Astrocyte (in vitro differentiated cells and primary cell): Measurements from ENCODE around the gene CHMP3. TPM values are rescaled to one million over a fixed set of nuclear protein-coding genes. Genes with fewer than 3 reads are reported as not detected.

ENCODE experiments used
- DNase-seq: peaks from one replicate; pipeline ENCODE4 v3.0.0-alpha.2; 2010; ENCODE audit warnings: low read depth
- FAIRE-seq: peaks from 2 replicates; lab custom pipeline; 2011; peaks lifted over from hg19 to GRCh38; lab: Jason Lieb, UNC
- H2AFZ ChIP-seq: 2 replicates; pipeline ENCODE4 v1.6.0; 2012; ENCODE audit warnings: low read depth, low read length, inconsistent platforms
- H3K27ac ChIP-seq: 2 replicates; pipeline ENCODE4 v1.5.1; 2011; ENCODE audit warnings: low read depth, low read length, inconsistent platforms
- H3K27me3 ChIP-seq: 2 replicates; pipeline ENCODE4 v1.6.0; 2011; ENCODE audit warnings: low read length, inconsistent platforms; ENCODE audit not compliant: insufficient read depth
- H3K36me3 ChIP-seq: 2 replicates; pipeline ENCODE4 v1.5.1; 2011; ENCODE audit warnings: low read length, inconsistent platforms; ENCODE audit not compliant: insufficient read depth
- H3K4me1 ChIP-seq: 2 replicates; pipeline ENCODE4 v1.5.1; 2011; ENCODE audit warnings: low read length, inconsistent platforms; ENCODE audit not compliant: insufficient read depth
- H3K4me2 ChIP-seq: 2 replicates; pipeline ENCODE4 v1.6.0; 2012; ENCODE audit warnings: low read length, inconsistent platforms
- H3K4me3 ChIP-seq: 2 replicates; pipeline ENCODE4 v1.5.1; 2011; ENCODE audit warnings: low read depth, mild to moderate bottlenecking, low read length, inconsistent platforms; ENCODE audit not compliant: insufficient read depth
- H3K79me2 ChIP-seq: 2 replicates; pipeline ENCODE4 v1.6.0; 2012; ENCODE audit warnings: mild to moderate bottlenecking, low read length, inconsistent platforms; ENCODE audit not compliant: insufficient read depth
- H3K9ac ChIP-seq: 2 replicates; pipeline ENCODE4 v1.6.0; 2012; ENCODE audit warnings: mild to moderate bottlenecking, low read length, inconsistent platforms
- H3K9me3 ChIP-seq: 2 replicates; pipeline ENCODE4 v1.5.1; 2012; ENCODE audit warnings: low read depth, mild to moderate bottlenecking, low read length, inconsistent platforms; ENCODE audit not compliant: insufficient read depth
- H4K20me1 ChIP-seq: 2 replicates; pipeline ENCODE4 v1.6.0; 2012; ENCODE audit warnings: low read length, inconsistent platforms; ENCODE audit not compliant: insufficient read depth
- H3K27ac Mint-ChIP-seq: one replicate; pipeline ENCODE4 v1.8.0; 2021; ENCODE audit warnings: mild to moderate bottlenecking, mixed read lengths; ENCODE audit not compliant: unreplicated experiment
- H3K27me3 Mint-ChIP-seq: one replicate; pipeline ENCODE4 v1.8.0; 2021; ENCODE audit warnings: low read depth, mixed read lengths; ENCODE audit not compliant: unreplicated experiment
- H3K36me3 Mint-ChIP-seq: one replicate; pipeline ENCODE4 v1.8.0; 2021; ENCODE audit warnings: low read depth, mixed read lengths; ENCODE audit not compliant: unreplicated experiment
- H3K4me1 Mint-ChIP-seq: one replicate; pipeline ENCODE4 v1.8.0; 2021; ENCODE audit warnings: low read depth, mixed read lengths; ENCODE audit not compliant: unreplicated experiment
- H3K4me3 Mint-ChIP-seq: one replicate; pipeline ENCODE4 v1.8.0; 2021; ENCODE audit warnings: mild to moderate bottlenecking, moderate library complexity, mixed read lengths; ENCODE audit not compliant: unreplicated experiment
- H3K9me3 Mint-ChIP-seq: one replicate; pipeline ENCODE4 v1.8.0; 2021; ENCODE audit warnings: mild to moderate bottlenecking, mixed read lengths; ENCODE audit not compliant: unreplicated experiment
- CTCF ChIP-seq: IDR thresholded peaks from 2 replicates; pipeline ENCODE4 v1.5.1; 2011; ENCODE audit warnings: low read depth, mild to moderate bottlenecking, inconsistent platforms, low read length, moderate library complexity; ENCODE audit not compliant: insufficient read depth
- EZH2 ChIP-seq: IDR thresholded peaks from 2 replicates; pipeline ENCODE4 v1.6.1; 2012; ENCODE audit warnings: mild to moderate bottlenecking, low read length, inconsistent platforms; ENCODE audit not compliant: insufficient read depth
- total RNA-seq: library from RNA; stranded (reverse); gene quantifications from 2 replicates; pipeline ENCODE4 v1.2.1, GENCODE V29; 2021

The CHMP3 gene
- total RNA-seq, 1 donor from 2014 or later: 91.0 TPM

- Histone ChIP-seq H3K79me2 (no peaks in the 10 kb centered on the region), H3K27ac (no peak overlapping the region), H3K4me2 (no peak overlapping the region), H3K4me3 (no peak overlapping the region), H3K27me3 (no peaks in the 10 kb centered on the region), H3K4me1 (no peaks in the 10 kb centered on the region), H3K36me3 (peaks cover 8% of the 10 kb centered on the region), H4K20me1 (peaks cover 9% of the 10 kb centered on the region), H3K9me3 (no peaks in the 10 kb centered on the region), H2AFZ (no peak overlapping the region), H3K9ac (no peak overlapping the region)
- Mint-ChIP-seq H3K27ac (no peak overlapping the region), H3K4me1 (peaks cover 10% of the 10 kb centered on the region), H3K9me3 (no peaks in the 10 kb centered on the region), H3K36me3 (peaks cover 17% of the 10 kb centered on the region), H3K4me3 (no peak overlapping the region), H3K27me3 (no peaks in the 10 kb centered on the region)
- DNase-seq (no peak), FAIRE-seq (no peak)
- no peak for TF ChIP-seq CTCF
- no peak for TF ChIP-seq EZH2
Measured at GRCh38 chr2:86512034-86512433, 51.2 kb downstream of the CHMP3 start.

GRCh38 chr2:86510436-86510933, 52.8 kb downstream of the CHMP3 start:
- H3K9me3 ChIP-seq: no peaks in the 10 kb centered on the region
- no peak for DNase-seq
- peaks cover 9% of the 10 kb centered on the region for H4K20me1 ChIP-seq
- H3K27me3 ChIP-seq: no peaks in the 10 kb centered on the region
- no peak overlapping the region for H3K4me2 ChIP-seq
- H3K27ac Mint-ChIP-seq: no peak overlapping the region
- no peak overlapping the region for H3K9ac ChIP-seq
- no peak overlapping the region for H3K4me3 ChIP-seq
- TF ChIP-seq EZH2 (no peak), CTCF (no peak)
- no peaks in the 10 kb centered on the region for H3K9me3 Mint-ChIP-seq
- H3K36me3 ChIP-seq: peaks cover 12% of the 10 kb centered on the region
- H3K27me3 Mint-ChIP-seq: no peaks in the 10 kb centered on the region
- FAIRE-seq: no peak
- peaks cover 17% of the 10 kb centered on the region for H3K36me3 Mint-ChIP-seq
- H3K79me2 ChIP-seq: no peaks in the 10 kb centered on the region
- no peak overlapping the region for H2AFZ ChIP-seq
- H3K4me1 ChIP-seq: no peaks in the 10 kb centered on the region
- H3K4me1 Mint-ChIP-seq: peaks cover 10% of the 10 kb centered on the region
- H3K4me3 Mint-ChIP-seq: no peak overlapping the region
- no peak overlapping the region for H3K27ac ChIP-seq

- no peak overlapping the region for H3K4me3 ChIP-seq
- FAIRE-seq: no peak
- no peak for TF ChIP-seq EZH2
- no peak for TF ChIP-seq CTCF
Measured at GRCh38 chr2:86507600-86507999, 55.6 kb downstream of the CHMP3 start.

More at GRCh38 chr2:86507600-86507999, 55.6 kb downstream of the CHMP3 start:
- Histone ChIP-seq H3K9ac (no peak overlapping the region), H4K20me1 (peaks cover 9% of the 10 kb centered on the region), H3K79me2 (no peaks in the 10 kb centered on the region), H3K9me3 (no peaks in the 10 kb centered on the region), H2AFZ (no peak overlapping the region), H3K4me2 (no peak overlapping the region), H3K36me3 (peaks cover 12% of the 10 kb centered on the region), H3K4me1 (no peaks in the 10 kb centered on the region), H3K27me3 (no peaks in the 10 kb centered on the region), H3K27ac (no peak overlapping the region)
- Mint-ChIP-seq H3K27me3 (no peaks in the 10 kb centered on the region), H3K36me3 (peaks cover 28% of the 10 kb centered on the region), H3K4me3 (no peak overlapping the region), H3K27ac (no peak overlapping the region), H3K4me1 (peaks cover 10% of the 10 kb centered on the region), H3K9me3 (no peaks in the 10 kb centered on the region)
- DNase-seq: no peak
